ENCODE results near the gene FOXP1.
A peak's percentile ranks its signal among the peaks of the same experiment; 100 is the strongest.

- TF ChIP-seq CTCF (IDR thresholded peaks at IDR 0.05) = peak in 1 of 3 donors; percentile 5
- no peak for TF ChIP-seq POLR2A (IDR thresholded peaks at IDR 0.05)
- no peak for TF ChIP-seq POLR2AphosphoS5 (IDR thresholded peaks at IDR 0.05)
Measured at GRCh38 chr3:71247221-71247957, 336.1 kb downstream of the FOXP1 start.

Measured in breast epithelium (tissue), 3 donors.